Measurements from ENCODE around the gene HOXA11. TPM values are rescaled to one million over a fixed set of nuclear protein-coding genes. Genes with fewer than 3 reads are reported as not detected.

Gene HOXA11
- total RNA-seq (2014; rRNA removed; shearing (Covaris generic); ENCODE audit: low replicate concordance) = not detected in 2 replicates

- no peak for DNase-seq
- Histone ChIP-seq H3K4me3 (ENCODE audit: low read length) (no peak within 1 kb of the TSS), H3K4me2 (ENCODE audit: low read depth, low read length, poor library complexity, severe bottlenecking) (no peak within 1 kb of the TSS), H3K4me1 (ENCODE audit: low read length) (no peaks in the 10 kb centered on the region), H3K79me2 (ENCODE audit: low read length) (no peaks in the 10 kb centered on the region), H3K27me3 (ENCODE audit: low read length) (no peaks in the 10 kb centered on the region), H3K36me3 (ENCODE audit: insufficient read depth, low read length) (no peaks in the 10 kb centered on the region), H2AFZ (ENCODE audit: low read length) (no peak within 1 kb of the TSS), H3K9me2 (replicated peaks; ENCODE audit: insufficient read depth, low read length) (no peaks in the 10 kb centered on the region), H3K9me3 (ENCODE audit: low read length) (no peaks in the 10 kb centered on the region), H3K9ac (ENCODE audit: low read length) (no peak within 1 kb of the TSS), H4K20me1 (ENCODE audit: insufficient read depth, low read depth, low read length) (no peaks in the 10 kb centered on the region), H3K27ac (ENCODE audit: low read length) (no peak within 1 kb of the TSS)
Measured at GRCh38 chr7:27185013-27185853, at the start of gene HOXA11. TSS of gene HOXA11 (minus strand) at chr7:27185232. CDS start at chr7:27185144, 88 bp downstream.

GRCh38 chr7:27229448-27229847, 44.4 kb upstream of the HOXA11 start:
- Histone ChIP-seq H3K9me2 (replicated peaks; ENCODE audit: insufficient read depth, low read length) (no peaks in the 10 kb centered on the region), H4K20me1 (ENCODE audit: insufficient read depth, low read depth, low read length) (no peaks in the 10 kb centered on the region), H3K4me2 (ENCODE audit: low read depth, low read length, poor library complexity, severe bottlenecking) (no peak overlapping the region), H3K4me3 (ENCODE audit: low read length) (no peak overlapping the region), H3K79me2 (ENCODE audit: low read length) (no peaks in the 10 kb centered on the region), H3K27ac (ENCODE audit: low read length) (no peak overlapping the region), H3K27me3 (ENCODE audit: low read length) (no peaks in the 10 kb centered on the region), H3K36me3 (ENCODE audit: insufficient read depth, low read length) (no peaks in the 10 kb centered on the region), H3K9ac (ENCODE audit: low read length) (no peak overlapping the region), H3K4me1 (ENCODE audit: low read length) (no peaks in the 10 kb centered on the region), H2AFZ (ENCODE audit: low read length) (no peak overlapping the region), H3K9me3 (ENCODE audit: low read length) (no peaks in the 10 kb centered on the region)
- no peak for DNase-seq

- no peak overlapping the region for H2AFZ ChIP-seq (ENCODE audit: low read length)
- no peaks in the 10 kb centered on the region for H3K36me3 ChIP-seq (ENCODE audit: insufficient read depth, low read length)
- H3K27ac ChIP-seq (ENCODE audit: low read length) = no peak overlapping the region
- DNase-seq = no peak
- H4K20me1 ChIP-seq (ENCODE audit: insufficient read depth, low read depth, low read length) = no peaks in the 10 kb centered on the region
- no peaks in the 10 kb centered on the region for H3K79me2 ChIP-seq (ENCODE audit: low read length)
- H3K4me2 ChIP-seq (ENCODE audit: low read depth, low read length, poor library complexity, severe bottlenecking) = no peak overlapping the region
- H3K27me3 ChIP-seq (ENCODE audit: low read length) = no peaks in the 10 kb centered on the region
- H3K9me2 ChIP-seq (replicated peaks; ENCODE audit: insufficient read depth, low read length) = no peaks in the 10 kb centered on the region
- H3K4me1 ChIP-seq (ENCODE audit: low read length) = no peaks in the 10 kb centered on the region
- no peaks in the 10 kb centered on the region for H3K9me3 ChIP-seq (ENCODE audit: low read length)
- H3K4me3 ChIP-seq (ENCODE audit: low read length) = no peak overlapping the region
- H3K9ac ChIP-seq (ENCODE audit: low read length) = no peak overlapping the region
Measured at GRCh38 chr7:27224983-27225934, 40.2 kb upstream of the HOXA11 start.

GRCh38 chr7:27223941-27224575, 39.0 kb upstream of the HOXA11 start:
- Histone ChIP-seq H2AFZ (ENCODE audit: low read length) (no peak overlapping the region), H3K9me2 (replicated peaks; ENCODE audit: insufficient read depth, low read length) (no peaks in the 10 kb centered on the region), H3K9me3 (ENCODE audit: low read length) (no peaks in the 10 kb centered on the region), H3K9ac (ENCODE audit: low read length) (no peak overlapping the region), H4K20me1 (ENCODE audit: insufficient read depth, low read depth, low read length) (no peaks in the 10 kb centered on the region), H3K36me3 (ENCODE audit: insufficient read depth, low read length) (no peaks in the 10 kb centered on the region), H3K4me3 (ENCODE audit: low read length) (no peak overlapping the region), H3K27ac (ENCODE audit: low read length) (no peak overlapping the region), H3K27me3 (ENCODE audit: low read length) (no peaks in the 10 kb centered on the region), H3K4me1 (ENCODE audit: low read length) (no peaks in the 10 kb centered on the region), H3K79me2 (ENCODE audit: low read length) (no peaks in the 10 kb centered on the region), H3K4me2 (ENCODE audit: low read depth, low read length, poor library complexity, severe bottlenecking) (no peak overlapping the region)
- no peak for DNase-seq

- DNase-seq = no peak
- H2AFZ ChIP-seq (ENCODE audit: low read length) = no peak overlapping the region
- no peak overlapping the region for H3K9ac ChIP-seq (ENCODE audit: low read length)
- H3K4me2 ChIP-seq (ENCODE audit: low read depth, low read length, poor library complexity, severe bottlenecking) = no peak overlapping the region
- H3K4me1 ChIP-seq (ENCODE audit: low read length) = no peaks in the 10 kb centered on the region
- H3K27me3 ChIP-seq (ENCODE audit: low read length) = no peaks in the 10 kb centered on the region
- no peaks in the 10 kb centered on the region for H3K9me2 ChIP-seq (replicated peaks; ENCODE audit: insufficient read depth, low read length)
- no peak overlapping the region for H3K4me3 ChIP-seq (ENCODE audit: low read length)
- no peaks in the 10 kb centered on the region for H3K79me2 ChIP-seq (ENCODE audit: low read length)
- H3K9me3 ChIP-seq (ENCODE audit: low read length) = no peaks in the 10 kb centered on the region
- no peaks in the 10 kb centered on the region for H4K20me1 ChIP-seq (ENCODE audit: insufficient read depth, low read depth, low read length)
- H3K36me3 ChIP-seq (ENCODE audit: insufficient read depth, low read length) = no peaks in the 10 kb centered on the region
- H3K27ac ChIP-seq (ENCODE audit: low read length) = no peak overlapping the region
Measured at GRCh38 chr7:27221201-27221797, 36.3 kb upstream of the HOXA11 start.

- no peaks in the 10 kb centered on the region for H3K9me3 ChIP-seq (ENCODE audit: low read length)
- no peak overlapping the region for H3K4me2 ChIP-seq (ENCODE audit: low read depth, low read length, poor library complexity, severe bottlenecking)
- no peaks in the 10 kb centered on the region for H3K4me1 ChIP-seq (ENCODE audit: low read length)
- H3K9me2 ChIP-seq (replicated peaks; ENCODE audit: insufficient read depth, low read length) = no peaks in the 10 kb centered on the region
- no peak overlapping the region for H3K27ac ChIP-seq (ENCODE audit: low read length)
- H2AFZ ChIP-seq (ENCODE audit: low read length) = no peak overlapping the region
- H4K20me1 ChIP-seq (ENCODE audit: insufficient read depth, low read depth, low read length) = no peaks in the 10 kb centered on the region
- H3K79me2 ChIP-seq (ENCODE audit: low read length) = no peaks in the 10 kb centered on the region
- no peaks in the 10 kb centered on the region for H3K27me3 ChIP-seq (ENCODE audit: low read length)
- no peak for DNase-seq
- no peak overlapping the region for H3K4me3 ChIP-seq (ENCODE audit: low read length)
- H3K9ac ChIP-seq (ENCODE audit: low read length) = no peak overlapping the region
- H3K36me3 ChIP-seq (ENCODE audit: insufficient read depth, low read length) = no peaks in the 10 kb centered on the region
Measured at GRCh38 chr7:27220440-27220955, 35.5 kb upstream of the HOXA11 start.

- no peaks in the 10 kb centered on the region for H3K27me3 ChIP-seq (ENCODE audit: low read length)
- no peaks in the 10 kb centered on the region for H3K9me2 ChIP-seq (replicated peaks; ENCODE audit: insufficient read depth, low read length)
- no peaks in the 10 kb centered on the region for H3K79me2 ChIP-seq (ENCODE audit: low read length)
- no peak overlapping the region for H3K27ac ChIP-seq (ENCODE audit: low read length)
- no peak for DNase-seq
- no peaks in the 10 kb centered on the region for H3K36me3 ChIP-seq (ENCODE audit: insufficient read depth, low read length)
- no peak overlapping the region for H3K4me3 ChIP-seq (ENCODE audit: low read length)
- H4K20me1 ChIP-seq (ENCODE audit: insufficient read depth, low read depth, low read length) = no peaks in the 10 kb centered on the region
- H3K4me1 ChIP-seq (ENCODE audit: low read length) = no peaks in the 10 kb centered on the region
- no peaks in the 10 kb centered on the region for H3K9me3 ChIP-seq (ENCODE audit: low read length)
- no peak overlapping the region for H2AFZ ChIP-seq (ENCODE audit: low read length)
- no peak overlapping the region for H3K9ac ChIP-seq (ENCODE audit: low read length)
- no peak overlapping the region for H3K4me2 ChIP-seq (ENCODE audit: low read depth, low read length, poor library complexity, severe bottlenecking)
Measured at GRCh38 chr7:27219821-27220220, 34.8 kb upstream of the HOXA11 start.
